LNCaP clone FGC (cell line): Measurements from ENCODE around the gene HMCN2.

ENCODE experiments used
- DNase-seq: peaks from one replicate; pipeline ENCODE4 v3.0.0-alpha.2; 2011; ENCODE audit warnings: low read depth
- H3K4me3 ChIP-seq: 2 replicates; pipeline ENCODE4 v1.5.1; 2011; ENCODE audit warnings: mild to moderate bottlenecking, low read depth, low read length, control low read depth
- TF ChIP-seq, protein P1 (sequence below): IDR thresholded peaks from 2 replicates; pipeline ENCODE4 v1.5.1; 2012; ENCODE audit warnings: mild to moderate bottlenecking; ENCODE audit not compliant: control insufficient read depth, insufficient read depth; ENCODE audit errors: extremely low read depth

HMCN2 gene

DNA sequence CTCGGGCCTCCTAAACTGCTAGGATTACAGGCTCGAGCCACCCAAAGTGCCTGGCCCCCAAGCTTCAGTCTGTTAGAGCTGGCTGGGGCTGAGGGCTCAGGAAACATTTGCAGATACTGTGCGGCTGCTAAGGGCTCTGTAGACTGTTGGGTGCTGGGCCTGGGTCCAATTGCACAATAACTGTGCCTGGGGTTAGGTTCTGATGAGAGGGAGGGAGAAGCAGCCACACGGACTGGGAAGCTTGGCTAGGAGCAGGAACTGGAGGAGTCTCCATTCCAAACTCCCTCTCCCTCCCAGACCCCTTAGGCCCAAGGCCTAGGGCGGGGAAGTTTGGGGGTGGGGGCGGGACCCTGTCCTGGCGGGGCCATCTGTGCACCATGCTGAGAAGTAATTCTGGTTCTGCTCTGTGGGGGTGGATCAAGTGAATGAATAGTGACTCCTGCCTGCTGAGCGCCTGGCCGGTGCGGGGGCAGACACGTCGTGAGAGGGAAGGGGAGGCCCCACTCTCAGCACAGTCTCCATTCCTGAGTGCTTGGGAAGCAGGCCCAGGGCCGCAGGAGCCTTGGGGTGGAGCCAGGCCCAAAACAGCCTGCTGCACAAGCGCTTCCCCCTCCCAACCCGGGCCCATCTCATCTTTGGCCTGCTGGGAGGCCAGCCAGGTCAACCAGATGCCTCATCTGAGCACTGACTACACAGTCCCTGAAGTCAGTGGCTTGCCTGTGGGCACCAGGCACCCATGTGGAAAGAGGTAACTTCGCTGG is 180.7 kb downstream of the HMCN2 start:
- no peak for DNase-seq
- H3K4me3 ChIP-seq = peak overlapping the region; percentile 65
- TF ChIP-seq, protein P1, sequence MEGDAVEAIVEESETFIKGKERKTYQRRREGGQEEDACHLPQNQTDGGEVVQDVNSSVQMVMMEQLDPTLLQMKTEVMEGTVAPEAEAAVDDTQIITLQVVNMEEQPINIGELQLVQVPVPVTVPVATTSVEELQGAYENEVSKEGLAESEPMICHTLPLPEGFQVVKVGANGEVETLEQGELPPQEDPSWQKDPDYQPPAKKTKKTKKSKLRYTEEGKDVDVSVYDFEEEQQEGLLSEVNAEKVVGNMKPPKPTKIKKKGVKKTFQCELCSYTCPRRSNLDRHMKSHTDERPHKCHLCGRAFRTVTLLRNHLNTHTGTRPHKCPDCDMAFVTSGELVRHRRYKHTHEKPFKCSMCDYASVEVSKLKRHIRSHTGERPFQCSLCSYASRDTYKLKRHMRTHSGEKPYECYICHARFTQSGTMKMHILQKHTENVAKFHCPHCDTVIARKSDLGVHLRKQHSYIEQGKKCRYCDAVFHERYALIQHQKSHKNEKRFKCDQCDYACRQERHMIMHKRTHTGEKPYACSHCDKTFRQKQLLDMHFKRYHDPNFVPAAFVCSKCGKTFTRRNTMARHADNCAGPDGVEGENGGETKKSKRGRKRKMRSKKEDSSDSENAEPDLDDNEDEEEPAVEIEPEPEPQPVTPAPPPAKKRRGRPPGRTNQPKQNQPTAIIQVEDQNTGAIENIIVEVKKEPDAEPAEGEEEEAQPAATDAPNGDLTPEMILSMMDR = no peak

DNA sequence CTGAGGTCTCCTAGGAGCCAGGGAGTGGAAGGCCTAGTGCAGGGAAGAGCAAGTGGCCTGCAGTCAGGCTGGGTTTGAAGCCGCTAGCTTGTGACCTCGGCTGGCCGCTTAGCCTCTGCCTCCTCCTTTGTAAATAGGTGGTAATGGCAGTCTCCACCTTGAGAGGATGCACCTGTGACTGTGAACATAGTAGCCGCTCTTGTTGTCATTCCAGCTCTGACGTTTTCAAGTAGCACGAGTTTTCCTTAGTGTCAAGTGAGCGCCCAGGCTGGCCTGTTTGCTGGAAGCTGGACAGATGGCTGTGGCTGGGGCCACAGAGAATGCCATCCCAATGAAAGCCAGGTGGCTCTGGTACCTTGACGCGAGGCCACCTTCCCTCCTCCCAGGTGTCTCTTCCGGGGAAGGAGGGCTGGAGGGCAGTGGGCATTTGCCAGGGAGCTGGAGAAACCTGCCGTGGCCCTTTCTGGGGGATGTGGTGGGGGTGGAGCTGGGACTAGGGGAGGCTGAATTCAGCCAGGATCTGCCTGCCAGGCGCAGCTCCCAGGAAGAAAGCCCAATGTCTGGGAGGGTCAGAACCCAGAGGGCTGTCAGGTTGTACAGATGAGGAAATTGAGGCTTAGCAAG is 181.7 kb downstream of the HMCN2 start:
- DNase-seq = peak; percentile 59
- TF ChIP-seq, protein P1 = no peak
- no peak overlapping the region for H3K4me3 ChIP-seq

DNA sequence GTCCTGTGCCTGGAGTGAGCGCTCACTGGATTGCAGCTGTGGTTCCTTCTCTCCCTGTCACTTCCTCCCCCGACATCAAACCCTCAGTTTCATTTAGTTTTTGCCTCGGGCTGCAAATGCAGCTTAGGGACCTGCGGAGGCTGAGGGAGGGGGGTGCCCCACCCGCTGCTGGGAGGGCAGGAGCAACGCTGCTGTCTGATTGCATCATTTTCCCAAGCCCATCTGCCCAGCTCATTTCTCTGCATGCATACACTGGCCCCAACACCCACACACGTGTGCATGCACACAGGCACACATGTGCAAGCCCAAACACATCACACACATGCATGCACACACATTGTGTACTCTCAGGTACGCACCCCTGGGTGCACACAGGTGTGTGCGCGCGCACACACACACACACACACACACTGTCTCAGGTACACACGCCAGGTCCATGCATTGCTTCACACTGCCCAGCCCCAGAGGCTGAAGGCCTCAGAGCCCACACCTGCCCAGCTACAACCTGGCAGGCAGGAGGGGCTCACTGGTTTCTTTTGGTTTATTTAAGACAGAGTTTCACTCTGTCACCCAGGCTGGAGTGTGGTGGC is 182.6 kb downstream of the HMCN2 start:
- TF ChIP-seq, protein P1 = no peak
- H3K4me3 ChIP-seq = no peak overlapping the region
- no peak for DNase-seq

DNA sequence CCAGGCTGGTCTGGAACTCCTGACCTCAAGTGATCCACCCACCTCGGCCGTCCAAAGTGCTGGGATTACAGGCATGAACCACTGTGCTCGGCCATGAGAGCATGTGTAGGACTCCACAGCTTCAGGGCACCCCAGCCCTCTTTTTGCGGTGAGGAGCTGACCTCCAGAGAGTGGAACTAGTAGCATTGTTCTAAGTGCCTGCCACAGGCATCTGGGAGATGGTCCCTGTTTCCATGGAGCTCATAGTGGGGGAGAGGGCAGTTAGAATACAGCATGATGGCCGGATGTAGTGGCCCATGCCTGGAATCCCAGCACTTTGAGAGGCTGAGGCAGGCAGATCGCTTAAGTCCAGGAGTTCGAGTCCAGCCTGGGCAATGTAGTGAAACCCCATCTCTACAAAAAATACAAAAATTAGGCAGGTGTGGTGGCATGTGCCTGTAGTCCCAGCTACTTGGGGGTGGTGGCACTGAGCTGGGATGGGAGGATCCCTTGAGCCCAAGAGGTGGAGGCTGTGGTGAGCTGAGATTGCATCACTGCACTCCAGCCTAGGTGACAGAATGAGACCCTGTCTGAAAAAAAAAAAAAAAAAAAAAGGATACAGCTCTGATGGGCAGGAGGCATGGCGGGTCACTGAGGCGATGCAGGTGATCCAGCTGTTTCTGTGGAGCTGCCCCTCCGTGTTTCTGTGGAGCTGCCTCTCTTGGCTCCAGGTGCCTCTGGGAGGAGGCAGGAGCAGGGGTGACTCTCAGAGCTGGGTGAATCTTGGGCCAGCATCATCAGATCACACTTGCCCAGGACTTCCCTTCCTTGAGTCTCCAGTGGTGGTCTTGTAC is 183.4 kb downstream of the HMCN2 start:
- DNase-seq = no peak
- no peak overlapping the region for H3K4me3 ChIP-seq
- TF ChIP-seq, protein P1 = no peak

DNA sequence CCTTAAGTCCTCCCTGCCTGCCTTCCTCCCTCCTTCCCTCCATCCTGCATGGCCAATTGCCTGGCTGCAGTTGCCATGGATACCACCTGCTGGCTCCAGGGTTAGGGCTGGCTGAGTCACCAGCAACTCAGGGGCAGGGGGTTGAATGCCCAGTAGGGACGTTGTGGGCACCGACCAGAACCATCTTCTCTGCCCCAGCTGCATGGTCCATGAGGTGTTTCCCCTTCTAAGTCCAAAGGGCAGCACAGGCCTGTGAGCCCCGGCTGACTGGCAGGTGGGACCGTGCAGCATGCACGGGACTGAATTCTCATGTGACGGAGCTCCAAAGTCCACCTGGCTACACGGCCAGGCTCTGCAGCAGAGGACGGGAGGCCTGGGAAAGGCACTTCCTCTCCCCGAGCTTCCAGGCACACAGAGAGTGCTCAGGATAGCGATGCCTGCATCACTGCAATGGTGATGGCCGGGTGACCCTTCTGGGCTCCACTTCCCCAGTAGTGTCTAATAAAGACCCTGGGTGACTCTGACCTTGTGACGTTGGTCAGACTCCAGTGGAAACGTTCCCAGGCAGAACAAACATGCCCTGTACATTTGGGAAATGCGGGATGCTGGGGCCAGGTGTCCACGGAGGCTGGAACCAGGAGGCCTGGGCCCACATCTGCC is 184.9 kb downstream of the HMCN2 start:
- H3K4me3 ChIP-seq = no peak overlapping the region
- DNase-seq = no peak
- TF ChIP-seq, protein P1 = no peak

DNA sequence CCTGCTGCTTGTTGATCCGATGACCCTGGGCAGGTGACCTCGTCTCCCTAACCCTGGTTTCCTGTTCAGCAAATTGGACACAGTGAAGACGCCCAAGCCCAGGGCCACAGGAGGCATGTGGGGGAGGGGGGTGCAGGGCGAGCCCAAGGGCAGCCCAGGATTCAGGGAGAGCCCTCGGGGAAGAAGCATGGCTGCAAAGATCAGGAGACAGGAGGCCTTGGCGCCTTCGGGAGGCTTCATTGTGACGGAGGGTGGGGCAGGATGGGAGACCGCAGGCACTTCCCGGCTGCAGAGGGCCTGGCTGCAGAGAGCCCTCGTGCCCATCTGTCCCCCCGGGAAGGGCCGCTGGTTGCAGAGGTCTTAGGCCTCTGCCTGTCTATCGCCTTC is 185.4 kb downstream of the HMCN2 start:
- DNase-seq = no peak
- TF ChIP-seq, protein P1 = no peak
- H3K4me3 ChIP-seq = no peak overlapping the region
